ENCODE results near the gene PTPMT1.
"Not testable (repeated sequence)": the region's sequence is repeated elsewhere in the genome, so short reads cannot be mapped to it uniquely, and the experiment has no call there.

The PTPMT1 gene, protein sequence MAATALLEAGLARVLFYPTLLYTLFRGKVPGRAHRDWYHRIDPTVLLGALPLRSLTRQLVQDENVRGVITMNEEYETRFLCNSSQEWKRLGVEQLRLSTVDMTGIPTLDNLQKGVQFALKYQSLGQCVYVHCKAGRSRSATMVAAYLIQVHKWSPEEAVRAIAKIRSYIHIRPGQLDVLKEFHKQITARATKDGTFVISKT

GRCh38 chr11:47565340-47566148, at the start of gene PTPMT1:
PTPMT1 (plus strand) TSS chr11:47565599; CDS start chr11:47565623, 24 bp downstream.
- DNase-seq = peak; percentile 40

DNA sequence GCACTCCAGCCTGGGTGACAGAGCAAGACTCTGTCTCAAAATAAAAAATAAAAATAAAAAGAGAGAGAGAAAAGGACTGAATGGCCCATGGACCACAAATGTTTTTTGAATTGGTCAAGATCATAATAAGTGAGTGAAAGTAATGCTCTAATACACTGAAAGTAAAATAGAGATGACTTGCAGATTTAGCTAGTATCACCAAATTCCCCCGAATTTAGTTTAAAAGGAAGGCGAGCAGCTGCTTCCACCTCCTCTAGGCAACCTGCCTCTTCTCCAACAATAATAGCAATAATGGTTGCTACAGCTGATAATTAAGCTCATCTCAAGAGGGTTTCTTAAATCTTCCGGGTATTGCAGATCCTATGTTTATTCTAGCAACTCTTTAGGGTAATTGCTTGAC, 49.2 kb upstream of the PTPMT1 start:
- DNase-seq = no peak

DNA sequence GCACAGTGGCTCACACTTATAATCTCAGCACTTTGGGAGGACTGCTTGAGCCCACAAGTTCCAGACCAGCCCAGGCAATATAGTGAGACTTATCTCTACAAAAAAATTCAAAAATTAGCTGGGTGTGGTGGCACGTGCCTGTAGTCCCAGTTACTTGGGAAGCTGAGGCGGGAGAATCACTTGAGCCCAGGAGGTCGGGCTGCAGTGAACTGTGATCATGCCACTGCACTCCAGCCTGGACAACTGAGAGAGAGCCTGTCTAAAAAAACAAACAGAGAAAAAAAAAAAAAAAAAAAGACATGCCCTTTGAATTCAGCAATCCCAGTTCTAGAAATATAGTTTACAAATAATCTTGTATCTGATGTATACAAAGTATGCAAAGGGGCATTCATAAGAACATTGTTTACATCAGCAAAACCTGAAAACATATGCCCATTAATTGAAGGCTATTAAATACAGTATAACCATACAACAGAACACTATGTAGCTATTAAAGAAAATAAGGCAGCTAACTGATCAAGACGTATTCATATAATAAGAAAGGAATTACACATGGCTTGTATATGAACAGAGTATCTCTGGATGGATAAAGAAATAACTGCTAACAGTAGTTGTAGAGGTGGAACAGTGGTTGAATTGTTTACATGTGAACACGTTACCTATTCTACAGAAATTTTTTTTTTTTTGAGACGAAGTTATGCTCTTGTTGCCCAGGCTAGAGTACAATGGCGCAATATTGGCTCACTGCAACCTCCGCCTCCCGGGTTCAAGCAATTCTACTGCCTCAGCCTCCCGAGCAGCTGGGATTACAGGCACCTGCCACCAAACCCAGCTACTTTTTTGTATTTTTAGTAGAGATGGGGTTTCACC, 48.2 kb upstream of the PTPMT1 start:
- DNase-seq = no peak

DNA sequence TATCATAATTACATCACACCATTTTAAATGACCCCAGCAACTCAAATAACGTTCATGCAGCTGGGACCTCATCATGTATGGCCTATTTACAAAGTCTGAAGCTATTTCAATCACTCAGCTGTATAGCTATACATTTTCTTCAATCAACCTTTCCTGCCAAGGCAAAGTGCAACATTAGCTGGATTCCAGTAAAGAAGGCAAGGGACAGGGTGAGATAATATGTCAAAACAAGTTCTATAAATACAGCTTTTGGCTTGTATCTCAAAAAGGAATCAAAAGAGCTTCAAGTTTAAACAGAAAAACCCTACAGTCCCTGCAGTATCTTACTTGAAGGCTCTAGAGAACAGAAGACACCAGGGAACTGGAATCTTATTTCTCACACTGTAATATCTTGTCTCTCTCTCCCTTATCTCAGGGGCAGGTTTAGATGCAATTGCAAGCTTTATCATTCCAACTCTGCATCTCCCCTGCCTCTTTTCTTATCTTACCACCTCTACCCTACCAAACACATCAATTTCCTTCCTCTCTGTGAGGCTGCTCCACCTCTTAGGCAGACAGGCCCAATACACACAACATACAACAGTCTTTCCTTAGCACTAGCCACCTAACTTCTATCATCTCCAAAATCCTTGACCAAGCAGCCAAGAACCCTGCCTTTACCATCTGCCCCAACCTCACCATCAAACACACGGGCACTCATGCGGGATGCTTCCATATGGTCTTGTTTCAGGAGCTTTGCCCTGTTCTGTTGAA, 47.0 kb upstream of the PTPMT1 start:
- DNase-seq = no peak

DNA sequence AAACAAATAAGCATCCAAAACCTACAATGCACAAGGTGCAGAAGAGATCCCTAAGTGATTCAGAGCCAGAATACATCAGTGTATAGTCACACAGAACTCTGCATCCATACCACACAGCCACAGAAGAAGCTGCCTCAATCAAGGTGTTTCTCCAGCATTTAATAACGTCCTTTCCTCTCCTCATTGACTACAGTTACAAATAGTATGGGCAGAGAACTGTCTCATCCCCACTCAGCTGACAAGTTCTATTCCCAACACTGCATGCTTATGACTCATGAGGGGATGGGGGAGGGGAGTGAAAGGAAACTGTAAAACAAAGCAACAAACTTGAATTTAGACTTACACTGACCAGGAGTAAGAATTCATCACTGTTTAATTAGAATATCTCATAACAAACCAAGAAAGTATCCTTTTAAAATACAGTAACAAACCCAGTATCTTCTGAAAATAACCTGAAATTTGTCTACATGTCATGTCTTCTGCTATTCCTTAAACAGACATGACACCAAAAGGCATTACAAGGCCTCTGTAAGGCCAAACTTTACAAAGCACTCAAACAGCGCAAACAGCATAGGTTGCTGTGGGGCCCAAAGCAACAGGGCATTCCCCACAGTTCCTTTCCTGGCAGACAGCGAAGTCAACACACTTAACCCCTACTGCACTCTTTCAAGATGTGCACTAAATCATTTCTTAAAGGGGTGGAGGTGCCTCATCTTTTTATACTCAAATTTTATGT, 41.7 kb upstream of the PTPMT1 start:
- DNase-seq = peak; percentile 39

DNA sequence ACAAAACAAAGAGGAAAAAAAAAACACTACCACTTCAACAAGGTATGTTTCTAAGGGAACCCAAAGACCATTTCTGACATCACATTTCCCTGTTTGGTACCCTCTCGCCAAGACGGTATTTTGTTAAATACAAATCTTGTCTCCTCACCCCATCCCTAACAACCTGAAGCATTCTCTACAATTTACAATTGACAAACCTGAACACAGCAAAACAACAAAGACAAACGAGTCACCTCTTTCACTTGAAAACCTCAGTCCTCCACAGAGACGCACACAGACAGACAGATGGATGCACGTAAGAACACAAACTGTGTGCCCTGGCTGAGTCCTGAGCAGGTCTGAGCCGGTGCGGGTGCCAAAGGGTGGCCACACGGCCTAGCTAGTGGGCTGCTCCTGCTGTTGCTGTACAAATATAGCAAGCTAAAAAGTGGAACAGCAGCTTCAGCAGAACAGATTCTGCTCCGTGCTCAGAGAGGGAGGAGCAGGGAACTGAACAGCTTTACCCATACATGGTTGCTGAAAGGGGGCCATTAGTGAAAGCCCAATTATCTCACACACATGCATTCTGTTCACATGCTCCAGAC, 41.0 kb upstream of the PTPMT1 start:
- DNase-seq = no peak

DNA sequence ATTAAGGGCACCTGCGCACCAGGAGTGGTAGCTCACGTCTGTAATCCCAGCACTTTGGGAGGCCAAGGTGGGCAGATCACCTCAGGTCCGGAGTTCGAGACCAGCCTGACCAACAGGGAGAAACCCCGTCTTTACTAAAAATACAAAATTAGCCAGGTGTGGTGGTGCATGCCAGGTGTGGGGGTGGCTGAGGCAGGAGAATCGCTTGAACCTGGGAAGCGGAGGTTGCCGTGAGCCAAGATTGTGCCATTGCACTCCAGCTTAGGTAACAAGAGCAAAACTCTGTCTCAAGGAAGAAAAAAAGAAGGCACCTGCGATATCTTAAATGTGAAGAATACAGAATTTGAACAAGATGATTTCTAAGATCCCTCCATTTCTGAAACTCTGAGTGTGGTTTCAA, 39.4 kb upstream of the PTPMT1 start:
- DNase-seq = not testable (repeated sequence)

GRCh38 chr11:47527186-47527585, 38.2 kb upstream of the PTPMT1 start:
- no peak for DNase-seq

DNA sequence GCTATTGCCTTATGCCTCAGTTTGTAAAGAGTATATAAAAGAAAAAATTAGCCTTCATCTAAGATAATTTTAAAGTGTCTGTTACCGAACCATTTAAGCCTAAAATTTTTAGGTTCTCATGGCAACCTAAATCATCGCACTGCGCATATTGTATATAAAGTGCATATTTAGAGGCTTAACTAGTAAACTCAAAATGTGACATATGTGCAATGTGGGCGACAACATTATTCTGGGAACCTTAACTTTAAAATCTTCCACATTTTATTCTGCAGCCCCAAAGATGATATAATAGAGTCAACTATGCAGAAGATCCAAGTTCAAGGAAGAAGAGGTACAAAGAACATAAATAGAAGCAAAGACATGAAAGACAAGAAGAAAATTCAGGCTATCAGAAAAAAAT, 35.4 kb upstream of the PTPMT1 start:
- no peak for DNase-seq

GRCh38 chr11:47530721-47531120, 34.7 kb upstream of the PTPMT1 start:
- DNase-seq = not testable (repeated sequence)

- no peak for DNase-seq
These were observed 33.7 kb upstream of the PTPMT1 start for GRCh38 chr11:47531666-47532065.

DNA sequence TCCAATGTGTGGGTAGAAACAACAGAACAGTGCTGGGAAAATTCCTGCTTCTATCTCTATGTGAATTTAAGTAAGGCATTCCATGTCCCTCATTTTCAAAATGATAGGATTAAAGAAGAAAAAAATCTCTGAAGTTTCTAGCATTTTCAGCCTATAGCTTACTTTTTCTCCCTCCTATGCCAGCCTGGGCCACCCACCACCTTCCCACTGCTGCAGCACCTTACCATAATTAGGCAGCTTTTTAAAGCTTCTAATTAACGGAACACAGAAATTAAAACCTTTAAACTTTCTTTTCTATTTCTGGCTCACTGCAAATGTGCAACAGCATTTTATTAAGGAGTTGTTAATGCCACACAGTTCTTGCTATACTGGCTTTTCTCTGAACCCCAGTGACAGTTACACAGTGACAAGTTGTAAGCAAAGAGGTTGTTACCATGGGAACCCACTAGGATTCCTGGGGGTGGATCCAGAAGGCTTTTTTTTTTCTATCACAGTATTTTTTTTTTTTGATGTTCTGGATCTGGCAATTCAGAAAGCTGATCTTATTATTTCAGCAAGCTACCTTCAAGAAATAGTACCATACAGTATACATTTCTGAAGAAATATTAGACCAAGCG, 32.7 kb upstream of the PTPMT1 start:
- no peak for DNase-seq

DNA sequence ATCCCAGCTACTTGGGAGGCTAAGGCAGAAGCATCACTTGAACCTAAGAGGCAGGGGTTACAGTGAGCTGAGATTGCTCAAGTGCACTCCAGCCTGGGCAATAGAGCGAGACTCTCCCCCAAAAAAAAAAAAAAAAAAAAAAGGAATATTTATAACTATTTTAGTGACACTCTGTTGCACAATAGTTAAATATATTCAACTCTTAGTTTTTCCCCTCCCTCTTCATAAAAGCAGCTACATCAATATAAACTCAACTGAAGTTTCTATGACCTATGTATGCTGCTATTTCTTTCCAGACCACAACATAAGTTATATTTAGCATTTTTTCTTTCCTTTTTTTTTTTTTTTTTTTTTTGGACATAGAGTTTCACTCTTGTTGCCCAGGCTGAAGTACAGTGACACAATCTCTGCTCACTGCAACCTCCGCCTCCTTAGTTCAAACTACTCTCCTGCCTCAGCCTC, 31.7 kb upstream of the PTPMT1 start:
- DNase-seq = no peak

DNA sequence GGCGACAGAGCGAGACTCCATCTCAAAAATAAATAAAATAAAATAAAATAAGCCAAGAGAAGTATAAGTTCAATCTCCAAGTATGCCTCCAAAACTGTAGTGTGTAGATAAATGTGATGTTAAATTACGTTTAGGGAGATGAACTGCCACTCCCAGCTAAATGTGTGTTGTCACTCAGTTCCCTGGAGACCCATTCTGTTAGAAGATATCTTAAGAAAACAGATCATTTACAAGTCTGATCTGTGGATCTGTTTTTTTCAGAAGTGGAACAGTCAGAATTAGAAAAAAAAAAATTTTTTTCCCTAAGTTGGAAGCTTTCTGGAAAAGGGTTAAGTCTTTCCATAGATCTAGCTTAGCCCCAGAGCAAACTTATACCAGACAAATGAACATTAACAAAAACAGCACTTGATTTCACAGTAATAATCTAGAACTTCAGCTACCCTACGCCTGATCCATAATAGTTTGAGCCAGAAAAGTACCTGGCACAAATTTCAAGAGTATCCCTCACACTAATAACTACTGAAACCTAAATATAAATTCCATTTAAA, 30.6 kb upstream of the PTPMT1 start:
- no peak for DNase-seq

DNA sequence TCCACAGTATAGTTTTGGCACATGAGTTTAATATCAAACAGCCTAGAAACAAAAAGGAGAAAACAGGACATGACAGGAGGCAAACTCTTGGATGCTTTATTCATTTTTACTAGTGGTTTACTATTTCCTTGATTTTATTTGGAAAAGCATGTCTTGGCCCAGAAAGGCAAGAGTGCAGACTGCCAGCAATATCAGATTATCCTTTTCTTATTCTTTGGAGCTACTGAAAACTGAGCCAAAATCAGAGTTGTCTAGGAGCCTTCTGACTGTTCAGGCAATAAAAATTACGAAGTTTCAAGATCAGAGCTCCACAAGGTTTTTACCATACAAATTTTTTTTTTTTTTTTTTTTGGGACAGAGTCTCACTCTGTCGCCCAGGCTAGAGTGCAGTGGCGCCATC, 28.5 kb upstream of the PTPMT1 start:
- no peak for DNase-seq

DNA sequence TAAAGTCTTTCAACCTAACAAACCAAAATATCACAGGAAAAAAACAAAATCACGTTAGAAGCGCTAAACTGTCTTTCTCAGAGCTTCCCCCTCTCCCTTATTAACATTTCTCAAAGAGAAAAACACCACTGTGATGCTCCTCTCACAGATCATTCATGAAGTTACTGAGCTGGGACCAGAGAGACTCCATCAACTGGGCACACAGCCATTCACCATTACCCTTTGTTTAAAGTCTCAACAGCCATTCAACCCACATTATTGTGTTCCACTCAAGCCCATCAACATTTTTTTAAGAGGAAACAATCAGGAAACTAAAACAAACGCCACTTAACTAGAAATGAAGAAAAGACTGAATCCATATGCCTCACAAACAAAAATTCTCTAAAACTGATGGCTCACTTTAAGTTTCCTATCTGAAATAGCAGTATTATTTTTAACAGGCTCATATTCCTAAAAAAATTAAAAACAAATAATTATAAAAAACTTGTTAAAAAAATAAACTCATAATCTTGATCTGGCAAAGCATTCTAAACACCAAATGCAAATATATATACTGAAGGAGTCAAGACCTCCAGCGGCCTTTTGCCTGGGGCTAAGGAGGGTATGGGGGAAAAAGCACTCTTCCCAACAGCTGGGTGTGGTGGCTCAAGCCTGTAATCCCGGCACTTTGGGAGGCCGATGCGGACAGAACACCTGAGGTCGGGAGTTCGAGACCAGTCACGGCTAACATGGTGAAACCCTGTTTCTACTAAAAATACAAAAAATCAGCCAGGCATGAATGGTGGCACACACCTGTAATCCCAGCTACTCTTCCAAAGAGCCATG, 26.4 kb upstream of the PTPMT1 start:
- no peak for DNase-seq

DNA sequence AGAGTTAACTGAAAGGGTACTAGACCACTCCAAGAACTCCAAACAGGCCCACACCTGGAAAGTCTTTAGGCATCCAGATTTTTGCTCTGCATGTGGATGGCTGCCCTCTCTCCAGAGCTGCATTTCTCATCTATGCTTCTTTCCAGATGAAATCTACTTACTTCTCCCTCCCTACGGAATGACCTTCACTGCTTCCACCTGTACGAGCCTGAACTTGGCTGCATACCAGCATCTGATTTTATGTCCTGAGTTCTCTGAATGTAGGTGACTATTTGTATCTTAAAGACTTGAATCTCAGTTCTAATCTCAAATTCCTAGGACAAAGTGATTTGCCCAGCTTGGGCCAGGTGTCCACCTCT, 25.7 kb upstream of the PTPMT1 start:
- DNase-seq = no peak

DNA sequence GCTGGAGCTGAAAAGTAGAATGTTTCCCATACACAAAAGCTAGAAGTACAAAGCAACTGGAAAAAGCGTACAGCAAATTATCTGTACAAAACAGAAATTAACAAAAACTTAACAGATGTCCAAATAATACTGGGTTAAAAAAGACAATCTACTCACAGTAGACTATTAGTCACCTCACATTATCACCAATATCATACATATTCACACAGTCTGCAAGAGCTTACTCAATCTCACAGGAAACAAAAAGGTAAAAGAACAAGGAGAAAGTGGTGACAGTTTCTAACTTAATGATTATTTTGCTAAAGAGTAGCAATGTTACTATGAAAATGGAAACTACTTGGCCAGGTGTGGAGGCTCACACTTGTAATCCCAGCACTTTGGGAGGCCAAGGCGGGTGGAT, 24.3 kb upstream of the PTPMT1 start:
- no peak for DNase-seq

- DNase-seq = no peak
These were observed 20.1 kb upstream of the PTPMT1 start for GRCh38 chr11:47545298-47545697.

- not testable (repeated sequence) for DNase-seq
These were observed 19.1 kb upstream of the PTPMT1 start for GRCh38 chr11:47546274-47546673.
